HPDE6-E6E7 (cell line): ENCODE data around the gene CREM.
"Not testable (repeated sequence)": the region's sequence is repeated elsewhere in the genome, so short reads cannot be mapped to it uniquely, and the experiment has no call there.

ENCODE experiments used
- DNase-seq: peaks from one replicate; pipeline ENCODE4 v3.0.0; 2011; ENCODE audit warnings: missing footprints; ENCODE audit errors: extremely low spot score

The CREM gene

DNA sequence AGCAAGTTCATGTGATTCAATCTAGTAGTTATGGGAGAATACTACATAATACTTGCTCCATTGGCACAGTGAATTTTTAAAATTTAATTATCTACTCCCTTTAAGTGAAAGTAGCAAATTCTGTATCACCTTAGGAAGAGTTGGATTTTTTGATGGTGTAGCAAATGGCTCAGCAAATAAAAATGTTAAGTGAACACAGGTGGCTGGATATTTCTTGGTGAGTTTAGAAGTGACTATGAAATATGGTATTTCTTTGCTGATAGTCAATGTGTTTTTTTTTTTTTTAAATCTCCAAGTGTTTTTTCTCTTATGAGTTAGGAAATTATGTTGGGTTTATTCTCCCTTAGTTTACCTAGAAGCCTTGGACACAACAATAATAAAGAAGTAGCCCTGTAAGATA, 67.8 kb downstream of the CREM start:
- no peak for DNase-seq

GRCh38 chr10:35194906-35195305, 68.3 kb downstream of the CREM start:
- no peak for DNase-seq

DNA sequence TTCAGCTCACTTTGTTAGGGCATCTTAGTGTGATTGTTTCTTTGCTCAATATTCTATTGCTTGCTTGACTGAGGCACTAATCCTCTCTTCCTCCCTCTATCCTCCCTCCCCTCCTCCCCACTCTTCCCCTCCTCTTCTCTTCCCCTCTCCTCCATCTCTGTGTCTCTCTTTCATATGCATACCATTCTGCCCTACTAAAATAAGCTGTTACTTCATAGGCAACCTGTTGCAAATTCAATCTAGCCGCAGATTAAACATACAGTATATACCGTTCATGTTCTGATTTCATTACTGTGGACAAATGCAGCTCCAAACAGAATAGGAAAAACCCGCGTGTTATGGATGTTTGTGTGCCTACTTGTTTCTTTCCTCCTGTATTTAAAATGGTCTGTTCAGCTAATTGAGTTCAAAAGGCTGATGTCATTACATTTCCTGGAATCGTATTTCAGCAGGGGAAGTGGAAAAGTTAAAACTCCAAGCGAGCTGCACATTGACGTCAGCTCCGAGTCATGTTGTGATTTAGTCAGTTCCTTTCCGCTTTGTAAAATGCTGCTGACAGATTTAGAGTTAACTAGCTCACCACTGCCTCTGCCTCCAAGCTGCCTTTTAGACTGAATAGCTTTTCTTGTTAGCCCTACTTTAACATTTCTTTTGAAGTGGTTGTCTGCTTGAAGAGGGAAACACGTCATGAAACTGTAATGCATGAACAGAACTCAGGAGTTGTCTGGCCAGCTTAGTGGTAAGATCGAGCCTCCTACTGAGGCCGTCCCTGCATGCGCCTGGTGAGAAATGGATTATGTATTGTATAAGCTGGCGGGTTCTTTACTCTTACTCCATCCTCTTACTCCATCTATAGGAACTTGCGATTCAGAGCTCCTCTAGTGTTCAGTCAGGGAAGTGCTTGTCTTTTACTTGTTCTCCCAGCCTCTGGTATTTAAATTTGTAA, 69.0 kb downstream of the CREM start:
- peak; percentile 27 for DNase-seq

GRCh38 chr10:35200487-35200886, 73.8 kb downstream of the CREM start:
- no peak for DNase-seq

GRCh38 chr10:35201234-35201633, 74.6 kb downstream of the CREM start:
- DNase-seq = no peak

GRCh38 chr10:35202050-35202449, 75.4 kb downstream of the CREM start:
- DNase-seq = no peak

- DNase-seq = no peak
Observed at GRCh38 chr10:35203745-35204144, 77.1 kb downstream of the CREM start.

DNA sequence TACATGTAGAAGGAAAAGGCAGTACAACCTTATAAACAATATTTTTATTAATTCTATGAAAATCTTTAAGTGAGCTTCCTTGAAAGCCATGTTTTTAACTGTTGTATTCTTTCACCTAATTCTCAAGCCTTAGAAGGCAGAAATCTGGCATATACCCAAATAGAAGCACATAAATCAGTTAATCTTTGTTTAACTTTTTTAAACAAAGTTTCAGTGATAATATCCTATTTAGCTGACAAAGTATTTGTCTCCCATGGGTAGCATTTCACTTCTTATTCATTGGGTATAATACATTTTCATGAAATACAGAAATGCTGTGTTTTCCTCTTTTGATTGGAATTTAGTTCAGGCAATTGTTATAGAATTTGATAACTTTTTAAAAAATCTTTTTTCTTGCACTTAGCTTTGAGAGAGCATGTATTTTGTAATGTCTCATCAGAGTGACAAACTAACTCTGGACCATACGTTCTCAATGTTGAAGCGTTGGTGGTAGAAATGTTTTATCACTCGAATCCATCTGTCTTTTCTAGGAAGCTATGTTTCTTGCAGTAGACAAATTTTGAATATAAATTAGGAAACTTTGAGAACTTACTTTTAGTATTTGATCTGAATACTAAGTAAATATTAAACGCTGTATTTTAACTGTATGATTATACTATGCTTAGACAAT, 78.1 kb downstream of the CREM start:
- DNase-seq = no peak

DNA sequence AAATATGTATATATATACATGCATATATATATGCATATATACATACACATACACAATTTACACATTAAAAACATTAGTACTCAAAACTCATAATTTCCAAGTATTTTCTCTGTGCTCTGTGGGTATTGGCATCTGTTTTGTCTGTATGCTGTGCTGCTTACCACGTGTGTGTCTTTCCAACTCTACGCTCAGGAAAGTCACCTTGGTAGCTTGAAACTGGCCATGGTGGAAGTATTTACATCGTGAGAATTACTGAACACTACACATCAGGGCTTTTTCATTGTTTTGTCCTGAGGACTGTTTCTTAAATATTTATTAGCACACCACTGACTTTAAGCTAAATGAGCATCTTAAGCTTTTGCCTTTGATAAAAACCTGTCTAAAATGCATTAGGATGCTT, 79.6 kb downstream of the CREM start:
- DNase-seq = no peak

DNA sequence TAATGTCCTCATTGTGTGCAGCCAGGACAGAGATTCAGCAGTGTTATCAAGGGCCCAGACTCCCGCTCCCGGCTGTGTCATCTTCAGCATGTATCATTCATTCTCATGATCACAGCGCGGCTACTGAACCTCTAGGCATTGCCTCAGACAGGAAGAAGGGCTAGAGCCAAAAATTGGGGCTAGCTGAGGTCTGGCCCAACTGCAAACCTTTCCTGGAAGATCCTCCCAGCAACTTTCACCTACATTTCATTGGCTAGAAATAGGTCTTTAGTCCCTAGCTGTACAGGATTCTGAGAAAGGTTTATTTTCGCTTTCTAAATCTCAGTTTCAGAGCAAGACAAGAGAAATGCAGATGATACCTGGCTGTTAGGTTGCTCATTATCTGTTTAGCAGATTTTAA, 81.9 kb downstream of the CREM start:
- DNase-seq = no peak

- DNase-seq = no peak
Observed at GRCh38 chr10:35208949-35209613, 82.4 kb downstream of the CREM start.

DNA sequence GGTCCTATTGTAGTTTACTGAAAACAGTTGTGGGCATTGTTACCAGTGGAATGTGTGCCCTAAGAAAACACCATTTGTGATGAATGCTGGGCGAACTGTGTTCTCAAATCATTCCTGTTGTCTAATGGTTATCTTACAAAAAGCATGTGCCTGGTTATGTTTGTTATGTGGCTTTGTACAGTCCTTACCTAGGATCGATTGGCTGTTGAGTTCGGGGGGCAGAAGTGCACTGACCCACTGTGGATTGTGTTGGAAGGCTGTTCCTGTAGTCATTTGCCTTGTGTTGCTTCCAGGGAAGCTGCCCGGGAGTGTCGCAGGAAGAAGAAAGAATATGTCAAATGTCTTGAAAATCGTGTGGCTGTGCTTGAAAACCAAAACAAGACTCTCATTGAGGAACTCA, 84.3 kb downstream of the CREM start:
- no peak for DNase-seq

- DNase-seq = no peak
Observed at GRCh38 chr10:35211390-35211789, 84.7 kb downstream of the CREM start.

DNA sequence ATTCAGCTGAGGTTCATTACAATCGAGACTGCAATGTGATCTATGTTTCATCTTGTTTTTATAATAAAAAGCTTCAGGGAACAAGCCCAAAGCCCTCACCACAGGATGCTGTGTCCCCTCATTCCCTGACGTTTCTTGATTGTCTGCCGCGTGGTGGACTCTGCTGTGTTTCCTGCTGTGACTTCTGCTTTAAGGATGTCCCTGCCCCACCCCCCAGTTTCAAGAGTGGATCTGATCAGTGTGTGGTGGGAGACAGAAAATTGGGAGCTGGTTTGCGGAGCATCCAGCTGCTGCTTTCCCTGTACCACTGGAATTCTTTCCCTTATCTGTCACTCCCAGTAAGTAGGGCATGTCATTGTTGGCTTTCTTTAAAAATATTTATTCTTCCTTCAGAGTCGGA, 86.2 kb downstream of the CREM start:
- DNase-seq = no peak

GRCh38 chr10:35213699-35214098, 87.1 kb downstream of the CREM start:
- no peak for DNase-seq

DNA sequence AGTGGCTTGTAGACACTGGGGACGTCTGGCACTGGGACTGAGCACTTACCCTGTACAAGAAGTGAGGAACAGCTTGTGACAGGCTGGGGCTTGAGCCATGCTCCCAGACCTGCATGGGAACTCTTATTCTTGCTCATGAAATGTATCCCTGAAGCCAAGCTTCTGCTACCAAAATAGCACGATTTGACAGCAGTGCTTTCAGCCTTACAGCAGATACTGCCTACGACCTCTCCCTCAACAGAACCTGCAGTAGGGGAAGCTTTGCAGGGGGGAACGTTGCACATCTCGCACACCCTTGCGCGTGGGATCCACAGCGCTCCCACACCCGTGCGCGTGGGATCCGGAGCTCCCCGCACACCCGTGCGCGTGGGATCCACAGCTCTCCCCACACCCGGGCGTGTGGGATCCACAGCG, 88.0 kb downstream of the CREM start:
- no peak for DNase-seq

DNA sequence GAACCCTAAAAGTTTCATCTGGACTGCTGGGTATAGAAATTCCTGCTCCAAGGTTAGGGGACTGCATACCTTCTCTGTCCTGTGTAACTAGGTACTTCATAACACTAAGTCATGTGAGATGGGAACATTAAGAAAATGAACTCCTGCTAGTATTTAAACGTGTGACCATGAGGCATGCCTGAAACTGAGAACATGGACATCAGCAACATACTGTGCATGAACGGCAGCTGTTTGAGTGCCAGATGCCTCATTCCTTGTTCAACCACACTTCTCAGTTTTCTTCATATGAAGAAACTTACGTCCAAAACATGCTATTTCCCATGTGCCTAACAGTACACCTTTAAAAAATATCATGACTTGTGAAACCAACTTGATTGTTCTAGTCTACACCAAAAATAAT, 88.5 kb downstream of the CREM start:
- no peak for DNase-seq

GRCh38 chr10:35216303-35216905, 89.8 kb downstream of the CREM start:
- DNase-seq = no peak

DNA sequence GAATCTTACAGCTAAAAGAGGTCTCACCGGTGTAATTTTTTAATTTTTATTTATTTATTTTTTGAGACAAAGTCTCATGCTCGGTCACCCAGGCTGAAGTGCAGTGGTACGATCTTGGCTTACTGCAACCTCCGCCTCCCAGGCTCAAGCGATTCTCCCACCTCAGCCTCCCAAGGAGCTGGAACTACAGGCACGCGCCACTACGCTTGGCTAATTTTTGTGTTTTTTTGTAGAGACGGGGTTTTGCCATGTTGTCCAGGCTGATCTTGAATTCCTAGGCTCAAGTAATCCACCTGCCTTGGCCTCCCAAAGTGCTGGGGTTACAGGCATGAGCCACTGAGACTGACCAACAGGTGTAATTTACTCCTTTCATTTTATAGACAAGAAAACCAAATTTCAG, 90.3 kb downstream of the CREM start:
- not testable (repeated sequence) for DNase-seq

- DNase-seq = no peak
Observed at GRCh38 chr10:35217455-35217854, 90.8 kb downstream of the CREM start.

- peak; percentile 2 for DNase-seq
Observed at GRCh38 chr10:35218339-35218955, 91.8 kb downstream of the CREM start.

DNA sequence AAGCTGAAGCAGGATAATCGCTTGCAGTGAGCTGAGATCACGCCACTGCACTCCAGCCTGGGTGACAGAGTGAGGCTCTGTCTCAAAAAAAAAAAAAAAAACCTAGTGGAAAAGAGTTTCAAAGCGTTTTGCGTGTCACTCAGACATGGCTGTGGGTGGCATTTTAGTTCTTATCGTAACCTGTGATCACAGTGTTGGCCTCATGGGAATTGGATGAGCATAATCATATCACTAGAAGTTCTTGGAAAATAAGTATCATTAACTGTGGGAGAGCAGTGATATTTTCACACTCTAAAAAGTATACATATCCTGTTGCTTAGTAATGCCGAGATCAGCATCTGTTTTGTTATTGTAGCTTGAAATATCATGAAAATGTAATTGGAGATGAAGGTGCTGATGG, 92.6 kb downstream of the CREM start:
- DNase-seq = no peak
